Stimulated activated CD4-positive, alpha-beta T cell treated with anti-CD3 and anti-CD28 coated beads, Interleukin-1b, Interleukin-23, amount 100 ng/mL, for 1 hour (primary cell): ENCODE data around the gene LRFN3.
A peak's percentile ranks its signal among the peaks of the same experiment; 100 is the strongest.
"Not testable (repeated sequence)": the region's sequence is repeated elsewhere in the genome, so short reads cannot be mapped to it uniquely, and the experiment has no call there.

Experiments used
- DNase-seq, 2 donors: peaks; one replicate each; pipeline ENCODE4 v3.0.0-alpha.2; 2020; ENCODE audit warnings: low read depth in 2 of 2

LRFN3 gene

DNA sequence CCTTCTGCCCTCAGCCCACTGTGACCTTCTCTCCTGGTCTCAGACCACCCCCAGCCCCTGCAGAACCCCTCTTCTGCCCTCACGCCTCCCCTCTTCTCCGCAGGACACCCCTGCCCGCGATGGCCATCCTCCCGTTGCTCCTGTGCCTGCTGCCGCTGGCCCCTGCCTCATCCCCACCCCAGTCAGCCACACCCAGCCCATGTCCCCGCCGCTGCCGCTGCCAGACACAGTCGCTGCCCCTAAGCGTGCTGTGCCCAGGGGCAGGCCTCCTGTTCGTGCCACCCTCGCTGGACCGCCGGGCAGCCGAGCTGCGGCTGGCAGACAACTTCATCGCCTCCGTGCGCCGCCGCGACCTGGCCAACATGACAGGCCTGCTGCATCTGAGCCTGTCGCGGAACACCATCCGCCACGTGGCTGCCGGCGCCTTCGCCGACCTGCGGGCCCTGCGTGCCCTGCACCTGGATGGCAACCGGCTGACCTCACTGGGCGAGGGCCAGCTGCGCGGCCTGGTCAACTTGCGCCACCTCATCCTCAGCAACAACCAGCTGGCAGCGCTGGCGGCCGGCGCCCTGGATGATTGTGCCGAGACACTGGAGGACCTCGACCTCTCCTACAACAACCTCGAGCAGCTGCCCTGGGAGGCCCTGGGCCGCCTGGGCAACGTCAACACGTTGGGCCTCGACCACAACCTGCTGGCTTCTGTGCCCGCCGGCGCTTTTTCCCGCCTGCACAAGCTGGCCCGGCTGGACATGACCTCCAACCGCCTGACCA, 3.3 kb downstream of the LRFN3 start:
- DNase-seq: no peak

GRCh38 chr19:35940078-35940775, 4.1 kb downstream of the LRFN3 start:
- no peak for DNase-seq

GRCh38 chr19:35940839-35941238, 4.7 kb downstream of the LRFN3 start:
- no peak for DNase-seq

GRCh38 chr19:35942235-35942634, 6.1 kb downstream of the LRFN3 start:
- no peak for DNase-seq

GRCh38 chr19:35943321-35944301, 7.4 kb downstream of the LRFN3 start:
- DNase-seq: no peak

- DNase-seq: no peak
Measured at GRCh38 chr19:35944556-35944955, 8.4 kb downstream of the LRFN3 start.

DNA sequence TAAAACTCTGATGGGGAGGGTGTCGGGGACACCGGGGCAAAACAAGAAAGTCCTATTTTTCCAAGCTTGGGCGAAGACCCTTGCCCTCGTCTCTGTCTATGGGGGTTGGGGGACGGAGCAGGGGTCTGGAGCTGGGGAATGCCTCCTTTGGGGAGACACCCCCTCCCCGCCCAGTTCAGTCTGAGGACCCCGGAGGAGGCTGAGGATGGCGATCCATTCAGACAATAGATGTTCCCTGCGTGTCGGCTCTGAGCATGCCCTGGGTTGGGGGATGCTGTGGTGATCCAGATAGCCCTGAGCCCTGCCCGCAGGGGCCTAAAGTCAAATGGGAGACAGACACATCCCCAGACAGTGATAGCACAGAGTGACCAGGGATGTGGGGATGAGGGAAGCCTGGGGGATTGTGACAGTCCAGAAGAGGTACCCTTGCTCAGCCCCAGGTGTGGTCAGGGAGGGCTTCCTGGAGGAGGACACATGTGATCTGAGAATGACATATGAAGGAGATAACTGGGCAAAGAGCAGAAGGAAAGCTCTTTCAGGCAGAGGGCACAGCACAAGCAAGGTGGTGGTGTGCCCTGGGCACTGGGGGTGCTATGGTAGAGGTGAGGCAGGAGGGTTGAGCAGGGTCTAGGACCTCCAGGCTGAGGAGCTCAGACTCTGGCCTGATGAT, 9.1 kb downstream of the LRFN3 start:
- DNase-seq: no peak

DNA sequence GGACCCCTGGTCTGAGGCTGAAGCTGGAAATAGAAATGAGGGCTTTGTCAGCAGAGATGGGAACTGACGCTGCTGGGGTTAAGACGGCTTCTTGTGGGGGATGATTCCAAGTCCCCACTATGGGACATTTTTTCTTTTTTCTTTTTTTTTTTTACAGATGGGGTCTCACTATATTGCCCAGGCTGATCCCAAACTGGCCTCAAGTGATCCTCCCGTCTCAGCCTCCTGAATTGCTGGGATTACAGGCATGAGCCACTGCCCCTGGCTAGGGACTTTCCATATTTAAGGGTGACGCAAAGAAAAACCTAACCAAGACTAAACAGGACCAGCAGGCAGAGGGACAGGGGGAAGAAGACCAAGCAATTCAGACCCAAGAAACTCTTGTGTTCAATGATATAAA, 10.0 kb downstream of the LRFN3 start:
- no peak for DNase-seq

- no peak for DNase-seq
Measured at GRCh38 chr19:35949131-35949530, 13.0 kb downstream of the LRFN3 start.

DNA sequence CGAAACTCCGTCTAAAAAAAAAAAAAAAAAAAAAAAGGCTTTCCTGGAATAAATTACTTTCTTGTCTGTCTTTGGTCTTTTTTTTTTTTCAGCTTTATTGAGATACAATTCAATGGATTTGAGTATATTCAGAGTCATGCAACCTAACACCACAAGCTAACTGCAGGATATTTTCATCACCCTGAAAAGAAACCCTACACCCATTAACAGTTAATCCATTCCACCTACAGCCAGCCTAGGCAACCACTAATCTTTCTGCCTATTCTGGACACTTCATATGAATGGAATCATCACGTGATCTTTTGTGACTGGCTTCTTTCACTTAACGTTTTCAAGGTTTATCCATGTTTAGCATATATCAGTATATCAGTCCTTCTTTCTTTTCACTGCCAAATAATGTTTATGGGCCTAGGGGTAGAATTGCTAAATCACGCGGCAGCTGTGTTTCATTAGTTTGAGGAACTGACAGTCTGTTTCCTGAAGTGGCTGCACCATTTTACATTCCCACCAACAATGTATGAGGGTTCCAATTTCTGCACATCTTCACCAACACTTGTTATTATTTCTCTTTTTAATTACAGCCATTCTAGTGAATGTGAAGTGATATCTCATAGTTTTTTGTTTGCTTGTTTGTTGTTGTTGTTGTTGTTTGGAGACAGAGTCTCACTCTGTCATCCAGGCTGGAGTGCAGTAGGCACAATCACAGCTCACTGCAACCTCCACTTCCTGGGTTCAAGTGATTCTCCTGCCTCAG, 19.9 kb downstream of the LRFN3 start:
- no peak for DNase-seq

DNA sequence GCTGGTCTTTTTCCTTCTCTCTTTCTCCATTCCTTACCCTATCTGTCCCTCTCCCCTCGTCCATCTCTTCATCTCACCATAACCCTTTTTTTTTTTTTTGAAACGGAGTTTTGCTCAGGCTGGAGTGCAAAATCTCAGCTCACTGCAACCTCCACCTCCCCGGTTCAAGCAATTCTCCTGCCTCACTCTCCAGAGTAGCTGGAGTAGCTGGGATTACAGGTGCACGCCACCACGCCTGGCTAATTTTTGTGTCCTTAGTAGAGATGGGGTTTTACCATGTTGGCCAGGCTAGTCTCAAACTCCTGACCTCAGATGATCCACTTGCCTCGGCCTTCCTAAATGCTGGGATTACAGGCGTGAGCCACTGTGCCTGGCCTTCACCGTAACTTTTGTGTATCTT, 21.2 kb downstream of the LRFN3 start:
- DNase-seq: not testable (repeated sequence)

GRCh38 chr19:35958660-35959039, 22.5 kb downstream of the LRFN3 start:
- no peak for DNase-seq

DNA sequence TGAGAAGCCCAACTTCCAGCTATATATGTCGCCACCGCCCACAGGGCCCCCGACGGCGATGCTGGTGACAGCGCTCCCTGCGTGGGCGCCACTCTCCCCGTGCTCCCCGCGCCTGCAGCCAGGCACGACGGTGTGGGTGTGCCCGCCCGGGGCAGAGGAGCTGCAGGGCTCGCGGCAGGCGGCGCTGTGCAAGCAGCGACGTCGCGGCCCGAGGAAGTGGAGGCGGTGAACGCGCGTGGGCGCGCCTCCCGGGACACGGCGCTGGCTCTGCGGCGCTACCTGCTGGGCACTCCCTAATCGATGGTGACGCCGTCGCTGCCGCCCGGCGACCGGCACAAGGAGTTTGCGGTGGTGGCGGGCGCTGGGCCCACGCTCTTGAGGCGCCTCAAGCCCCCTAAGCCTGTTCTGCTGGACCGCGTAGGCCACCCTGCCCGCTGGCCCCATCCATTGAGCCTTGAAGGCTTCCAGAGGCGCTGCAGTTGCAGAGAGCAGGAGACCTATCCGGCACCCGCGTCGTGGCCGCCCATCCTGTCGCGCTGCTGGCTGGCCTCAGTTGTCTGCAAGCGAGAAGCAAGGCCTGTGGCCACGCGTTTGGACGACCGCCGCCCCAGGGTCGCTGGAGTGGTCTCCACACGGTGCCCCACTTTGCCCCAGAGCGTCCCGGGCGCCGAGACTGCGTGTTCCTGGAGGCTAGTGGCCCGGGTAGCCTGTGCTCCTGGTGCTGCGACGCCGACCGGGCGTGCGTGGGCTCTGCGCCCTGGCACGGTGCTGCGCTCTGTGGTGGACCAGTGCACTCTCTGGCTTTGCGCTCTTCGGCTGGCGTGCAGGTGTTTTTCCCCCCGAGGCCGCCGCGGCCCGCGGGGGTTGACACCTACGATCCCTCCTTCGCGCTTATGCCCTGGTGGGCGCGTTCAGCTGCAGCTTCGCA, 23.1 kb downstream of the LRFN3 start:
- DNase-seq: peak; percentile 54 to 69

DNA sequence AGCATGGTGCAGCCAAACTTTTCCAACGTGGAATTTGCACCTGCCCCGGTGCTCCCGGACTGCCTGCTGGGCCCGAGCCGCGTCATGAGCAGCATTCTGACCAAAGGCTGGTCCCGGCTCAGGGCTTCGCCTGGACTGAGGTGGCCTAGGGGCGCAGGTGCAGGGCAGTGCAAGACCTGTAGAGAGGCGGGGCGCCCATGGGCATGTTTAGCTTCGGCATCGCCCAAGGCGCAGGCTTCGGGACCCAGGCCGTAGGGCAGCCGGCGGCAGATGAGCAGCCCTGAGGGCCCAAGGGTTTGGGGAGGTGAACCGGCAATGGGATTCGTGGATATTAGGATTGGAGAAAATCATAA, 23.8 kb downstream of the LRFN3 start:
- no peak for DNase-seq

- DNase-seq: no peak
Measured at GRCh38 chr19:35960432-35960972, 24.3 kb downstream of the LRFN3 start.

GRCh38 chr19:35963514-35963913, 27.3 kb downstream of the LRFN3 start:
- no peak for DNase-seq

DNA sequence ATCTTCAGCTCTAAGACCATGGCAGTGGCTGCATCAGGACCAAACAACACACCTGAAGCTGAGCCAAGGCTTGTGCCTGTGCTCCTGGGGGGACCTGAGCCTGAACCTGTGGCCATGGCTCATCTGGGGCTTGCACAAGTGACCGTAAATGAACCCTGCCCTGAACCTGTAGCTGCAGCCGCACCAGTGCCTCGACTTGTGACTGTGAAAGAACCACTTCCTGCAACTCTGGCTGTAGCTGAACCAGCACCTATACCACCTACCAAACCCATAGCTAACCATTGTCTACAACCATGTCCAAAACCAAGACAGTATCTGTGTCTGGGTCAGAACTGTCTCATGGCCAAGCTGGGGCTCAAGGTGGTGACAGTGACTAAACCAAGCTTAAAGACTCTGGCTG, 30.6 kb downstream of the LRFN3 start:
- DNase-seq: no peak

GRCh38 chr19:35973487-35973886, 37.3 kb downstream of the LRFN3 start:
- no peak for DNase-seq

DNA sequence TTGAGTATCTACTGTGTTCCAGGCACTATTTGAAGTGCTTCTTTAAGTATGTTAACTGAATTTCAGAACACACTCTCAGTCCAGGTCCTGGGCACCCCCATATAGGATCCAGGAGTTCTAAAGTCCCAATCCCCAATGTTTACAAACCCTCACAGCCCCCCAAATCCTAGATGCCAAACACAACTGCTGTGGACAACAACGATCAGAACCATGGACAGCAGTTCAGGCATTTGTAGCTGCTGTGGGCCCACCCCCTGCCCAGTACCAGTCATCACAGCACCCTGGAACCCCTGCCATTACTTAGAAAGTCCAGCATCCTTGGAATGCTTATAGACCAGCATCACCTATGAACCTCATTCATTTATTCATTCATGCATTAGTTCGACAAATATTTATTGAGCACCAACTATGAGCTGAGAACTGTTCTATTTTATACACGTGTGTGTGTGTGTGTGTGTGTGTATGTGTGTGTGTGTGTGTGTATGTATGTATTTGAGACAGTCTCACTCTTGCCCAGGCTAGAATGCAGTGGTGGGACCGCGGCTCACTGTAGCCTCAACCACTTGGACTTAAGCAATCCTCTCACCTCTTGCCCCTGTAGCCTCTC, 39.5 kb downstream of the LRFN3 start:
- no peak for DNase-seq
